IPS DF 19.7 (cell line): ENCODE results near the gene WDR70.

Source experiments
- DNase-seq: peaks from one replicate; pipeline ENCODE4 v3.0.0-alpha.2; 2013; ENCODE audit warnings: low read depth, low spot score

The WDR70 gene

DNA sequence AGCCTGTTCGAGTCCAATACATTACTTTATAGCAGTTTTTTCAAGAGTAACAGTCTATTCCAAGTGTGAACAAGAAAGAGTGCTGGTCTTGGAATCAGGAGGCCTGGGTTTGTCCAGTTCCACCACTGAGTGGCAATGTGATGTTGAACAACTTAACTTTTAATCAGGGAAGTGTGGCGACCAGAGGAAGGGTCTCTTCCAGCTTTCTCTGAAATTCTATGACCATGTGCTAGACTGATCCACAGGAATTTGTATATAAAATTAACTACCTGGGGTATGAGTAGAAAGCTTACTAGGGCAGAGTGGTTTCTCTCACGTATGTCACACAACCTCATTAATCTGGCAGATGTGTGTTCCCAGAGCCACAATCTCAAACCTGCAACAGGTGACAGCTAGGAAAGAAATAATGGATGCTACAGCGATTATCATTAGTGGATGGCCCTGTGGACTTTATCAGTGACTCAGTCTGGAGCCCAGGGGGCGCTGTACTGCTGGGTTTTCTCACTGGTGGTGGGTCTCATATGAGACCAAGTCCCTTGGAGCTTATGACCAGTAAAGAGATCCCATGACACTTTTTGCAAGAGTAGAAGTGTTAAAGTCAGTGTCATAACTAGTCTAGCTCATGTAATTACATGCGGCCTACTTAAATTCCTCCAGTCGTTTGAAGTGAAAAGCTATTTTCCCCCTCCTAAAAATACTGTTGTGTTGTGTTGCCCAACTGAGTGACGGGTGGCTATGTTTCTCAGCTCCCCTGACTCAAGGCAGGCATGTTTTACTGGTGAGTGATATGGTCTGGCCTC is 344.2 kb downstream of the WDR70 start:
- no peak for DNase-seq

- DNase-seq = no peak
Observed at GRCh38 chr5:37724395-37725125, 345.4 kb downstream of the WDR70 start.

DNA sequence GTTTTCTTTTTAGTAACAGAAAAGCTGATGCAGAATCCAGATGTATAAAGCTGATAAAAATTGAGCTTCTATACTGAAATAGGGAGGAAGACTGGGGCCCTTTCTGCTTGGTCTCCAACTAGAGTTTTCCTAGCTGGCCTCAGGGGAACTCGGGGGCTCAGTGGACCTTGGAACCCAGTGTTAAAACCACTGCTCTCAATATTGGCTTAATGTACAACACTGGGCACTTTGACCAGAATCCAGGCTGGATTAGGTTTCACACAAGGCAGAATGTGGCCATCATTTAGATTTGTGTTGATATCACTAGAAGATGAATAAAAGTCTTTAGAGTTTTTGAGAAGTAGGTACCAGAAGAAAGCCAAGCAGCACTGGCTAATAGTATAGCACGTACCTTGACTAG is 346.1 kb downstream of the WDR70 start:
- DNase-seq = no peak

GRCh38 chr5:37727238-37727637 is 348.1 kb downstream of the WDR70 start:
- DNase-seq = no peak

DNA sequence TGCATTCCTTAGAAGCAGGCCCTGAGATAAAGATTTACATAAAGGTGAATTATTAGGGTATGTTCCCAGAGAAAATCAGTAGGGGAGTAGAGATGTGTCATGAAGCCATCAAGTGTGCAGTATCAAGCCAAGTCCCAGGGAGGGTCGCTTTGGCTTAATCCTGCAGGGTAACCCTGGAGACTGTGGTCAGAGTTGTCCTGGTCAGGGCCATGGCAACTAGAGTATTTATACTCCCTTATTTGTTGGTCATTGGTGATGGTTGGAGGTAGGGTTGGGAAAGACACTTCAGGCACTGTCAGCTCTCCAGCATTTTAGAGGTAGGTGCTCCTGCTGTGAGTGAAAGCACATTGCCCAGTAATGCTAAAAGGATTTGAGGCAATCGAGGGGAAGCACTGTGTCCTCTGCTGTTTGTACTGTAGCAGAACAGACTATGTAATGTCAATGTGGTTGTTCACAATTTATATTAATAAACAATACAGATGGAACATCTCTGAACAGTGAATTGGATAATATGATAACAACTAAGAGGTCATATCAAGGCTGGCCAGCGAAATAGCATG is 351.9 kb downstream of the WDR70 start:
- no peak for DNase-seq

GRCh38 chr5:37734114-37734513 is 355.0 kb downstream of the WDR70 start:
- no peak for DNase-seq

DNA sequence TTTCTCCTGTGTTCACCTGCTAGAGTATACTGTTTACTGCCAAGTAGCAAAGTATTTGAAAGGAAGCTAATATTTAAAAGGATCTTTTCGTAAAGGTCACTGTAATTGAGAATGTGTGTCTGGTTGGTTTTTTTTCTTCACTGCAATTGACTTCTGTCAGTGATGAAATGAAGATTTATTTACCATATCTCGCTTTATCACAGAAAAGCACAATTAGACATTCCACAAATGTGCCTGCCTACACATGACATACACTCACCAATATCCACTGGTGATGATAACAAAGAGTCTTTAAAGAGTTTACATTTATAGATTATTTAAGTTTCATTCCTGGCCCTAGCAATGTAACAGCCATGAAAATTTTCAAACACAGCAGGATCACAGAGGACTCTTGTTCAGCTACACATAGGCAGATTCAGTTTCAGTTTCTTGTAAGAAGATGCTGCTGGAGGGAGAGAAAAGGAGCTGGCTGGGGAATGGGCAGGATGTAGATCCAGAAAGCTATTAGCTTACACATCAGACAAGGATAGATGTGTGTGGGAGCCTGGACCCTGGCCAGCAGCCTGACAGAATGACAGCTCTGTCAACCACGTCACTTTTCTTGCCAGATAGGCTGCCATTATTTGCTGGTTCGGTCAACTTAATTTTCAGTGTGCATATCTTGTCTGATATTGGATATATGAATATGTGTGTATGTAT is 356.7 kb downstream of the WDR70 start:
- DNase-seq = no peak

GRCh38 chr5:37736397-37736796 is 357.3 kb downstream of the WDR70 start:
- DNase-seq = no peak

GRCh38 chr5:37737326-37738056 is 358.4 kb downstream of the WDR70 start:
- DNase-seq = no peak

- DNase-seq = no peak
Observed at GRCh38 chr5:37738057-37738691, 359.1 kb downstream of the WDR70 start.

GRCh38 chr5:37738865-37739488 is 359.9 kb downstream of the WDR70 start:
- DNase-seq = no peak

- no peak for DNase-seq
Observed at GRCh38 chr5:37739817-37740261, 360.7 kb downstream of the WDR70 start.

GRCh38 chr5:37740331-37741066 is 361.4 kb downstream of the WDR70 start:
- DNase-seq = no peak

GRCh38 chr5:37742111-37742510 is 363.0 kb downstream of the WDR70 start:
- no peak for DNase-seq

DNA sequence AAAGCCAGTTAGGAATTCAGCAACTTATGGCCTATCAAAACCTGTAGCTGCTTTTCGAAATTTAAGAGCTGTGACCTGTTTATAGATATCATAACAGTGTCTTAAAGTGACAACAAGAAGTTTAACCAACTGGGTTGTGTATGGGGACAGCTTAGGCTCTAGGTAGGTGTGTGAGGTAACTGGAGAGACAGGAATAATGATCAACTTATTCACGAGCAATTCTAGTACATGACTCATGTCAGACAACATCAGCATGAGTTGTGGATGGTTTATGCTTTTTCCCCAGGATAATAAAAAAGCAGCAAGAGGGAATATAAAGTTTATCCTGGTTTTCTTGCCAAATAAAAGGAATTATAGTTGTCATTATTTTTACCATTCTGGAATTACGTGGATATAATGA is 372.1 kb downstream of the WDR70 start:
- no peak for DNase-seq

DNA sequence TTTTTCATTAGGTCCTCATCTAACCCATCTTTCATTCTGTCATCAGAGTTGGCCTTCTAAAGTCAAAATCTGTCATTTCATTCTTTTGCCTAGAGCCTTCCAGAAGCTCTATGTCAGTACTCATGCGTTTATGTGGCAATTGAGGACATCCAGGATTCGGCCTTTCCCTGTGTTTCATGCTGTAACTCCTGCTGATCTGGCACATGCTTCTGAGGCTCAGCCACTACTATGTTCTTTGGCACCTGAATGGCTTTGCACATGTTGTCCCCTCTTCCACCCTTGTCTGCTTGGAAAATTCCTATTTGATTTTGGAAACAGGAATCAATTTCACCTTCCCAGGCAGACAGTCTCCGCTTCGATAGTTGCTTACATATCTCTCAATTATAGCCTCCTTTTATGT is 375.9 kb downstream of the WDR70 start:
- no peak for DNase-seq

DNA sequence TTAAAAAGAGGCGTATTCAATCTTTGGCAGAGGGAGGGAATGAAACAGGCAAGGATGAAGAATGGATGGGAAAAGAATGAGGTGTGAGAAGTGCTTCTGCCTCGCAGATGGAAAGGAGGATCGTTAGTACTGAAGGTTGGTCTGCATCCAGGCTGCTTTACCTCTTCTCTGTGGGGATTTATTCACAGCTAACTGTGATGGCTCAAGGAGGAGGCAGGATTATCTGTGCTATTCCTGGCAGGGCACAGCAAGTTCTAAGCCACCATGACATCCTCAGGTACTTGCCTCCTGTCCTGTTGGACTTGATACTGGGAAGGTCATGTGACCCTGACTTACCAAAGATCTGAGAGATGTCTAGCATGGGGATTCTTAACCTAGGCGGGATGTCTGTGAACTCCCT is 376.5 kb downstream of the WDR70 start:
- no peak for DNase-seq

- no peak for DNase-seq
Observed at GRCh38 chr5:37756248-37756647, 377.1 kb downstream of the WDR70 start.

DNA sequence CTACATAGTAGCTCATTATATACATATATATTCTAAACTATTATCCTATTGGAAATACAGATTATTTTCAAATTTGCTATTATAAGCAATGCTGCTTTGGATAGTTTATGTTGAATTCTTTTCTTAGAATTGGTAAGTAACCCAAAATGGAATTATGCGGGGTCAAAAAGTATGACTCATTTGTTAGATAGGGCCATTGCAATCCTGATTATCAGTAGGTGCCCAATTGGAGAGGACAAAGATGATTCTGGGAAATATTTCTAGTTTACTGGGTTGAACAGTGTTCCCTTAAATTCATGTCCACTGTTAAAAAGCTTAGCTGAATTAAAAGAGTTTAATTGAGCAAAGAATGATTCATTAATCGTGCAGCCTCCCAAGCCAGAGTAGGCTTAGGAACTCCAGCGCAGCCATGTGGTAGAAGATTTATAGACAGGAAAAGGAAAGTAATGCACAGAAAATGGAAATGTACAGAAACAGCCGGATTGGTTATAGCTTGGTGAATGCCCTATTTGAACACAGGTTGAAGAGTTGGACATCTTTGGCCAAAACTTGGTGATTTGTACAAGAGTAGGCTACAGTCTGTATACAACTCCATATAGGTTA is 379.0 kb downstream of the WDR70 start:
- no peak for DNase-seq
